ENCODE data around the gene MYO3B.
"Not testable (repeated sequence)": the region's sequence is repeated elsewhere in the genome, so short reads cannot be mapped to it uniquely, and the experiment has no call there.

Gene MYO3B

GRCh38 chr2:170213281-170213625, 35.3 kb downstream of the MYO3B start:
- DNase-seq (ENCODE audit: low read depth in 2 of 2) = not testable (repeated sequence)

GRCh38 chr2:170213651-170214050, 35.7 kb downstream of the MYO3B start:
- no peak for DNase-seq (ENCODE audit: low read depth in 2 of 2)

GRCh38 chr2:170214309-170214948, 36.5 kb downstream of the MYO3B start:
- DNase-seq (ENCODE audit: low read depth in 2 of 2) = no peak

GRCh38 chr2:170215021-170215420, 37.1 kb downstream of the MYO3B start:
- DNase-seq (ENCODE audit: low read depth in 2 of 2) = no peak

DNA sequence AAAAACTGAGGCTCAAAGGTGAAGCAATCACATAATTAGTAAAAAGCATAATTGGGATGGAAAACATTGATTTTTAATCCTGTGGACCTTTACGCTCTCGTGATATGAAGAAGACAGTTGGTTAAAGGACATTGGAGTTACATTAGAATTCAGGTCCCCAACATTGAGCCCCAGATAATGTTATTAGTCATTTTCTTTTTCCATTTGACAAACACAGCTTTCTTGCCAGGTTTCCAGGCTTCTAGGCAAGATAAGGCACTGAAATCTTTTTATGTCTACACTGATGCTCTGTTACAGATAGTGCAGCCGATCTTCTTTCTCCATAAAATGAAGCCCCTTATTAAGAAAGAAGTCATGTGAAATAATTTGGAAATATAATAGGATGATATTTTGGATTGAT, 38.5 kb downstream of the MYO3B start:
- no peak for DNase-seq (ENCODE audit: low read depth in 2 of 2)

- DNase-seq (ENCODE audit: low read depth in 2 of 2) = no peak
Observed at GRCh38 chr2:170216981-170217380, 39.0 kb downstream of the MYO3B start.

GRCh38 chr2:170217778-170218251, 39.9 kb downstream of the MYO3B start:
- DNase-seq (ENCODE audit: low read depth in 2 of 2) = no peak

GRCh38 chr2:170218456-170218855, 40.5 kb downstream of the MYO3B start:
- DNase-seq (ENCODE audit: low read depth in 2 of 2) = no peak

GRCh38 chr2:170218931-170219330, 41.0 kb downstream of the MYO3B start:
- DNase-seq (ENCODE audit: low read depth in 2 of 2) = no peak

GRCh38 chr2:170221317-170222288, 43.7 kb downstream of the MYO3B start:
- no peak for DNase-seq (ENCODE audit: low read depth in 2 of 2)

DNA sequence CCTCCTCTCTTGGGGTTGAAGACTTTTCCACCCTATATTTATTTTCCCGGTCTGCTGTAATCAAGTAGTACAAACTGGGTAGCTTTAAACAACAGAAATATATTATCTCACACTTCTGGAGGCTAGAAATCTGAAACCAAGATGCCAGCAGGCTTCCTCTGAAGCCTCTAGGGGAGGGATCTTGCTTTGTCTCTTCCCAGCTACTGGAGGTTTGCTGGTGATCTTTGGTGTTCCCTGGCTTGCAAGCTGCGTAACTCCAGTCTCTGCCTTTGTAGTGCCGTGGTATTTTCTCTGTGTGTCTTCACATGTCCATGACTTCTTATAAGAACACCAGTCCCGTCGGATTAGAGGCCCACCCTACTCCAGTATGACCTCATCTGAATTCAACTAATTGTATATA, 44.4 kb downstream of the MYO3B start:
- DNase-seq (ENCODE audit: low read depth in 2 of 2) = no peak

DNA sequence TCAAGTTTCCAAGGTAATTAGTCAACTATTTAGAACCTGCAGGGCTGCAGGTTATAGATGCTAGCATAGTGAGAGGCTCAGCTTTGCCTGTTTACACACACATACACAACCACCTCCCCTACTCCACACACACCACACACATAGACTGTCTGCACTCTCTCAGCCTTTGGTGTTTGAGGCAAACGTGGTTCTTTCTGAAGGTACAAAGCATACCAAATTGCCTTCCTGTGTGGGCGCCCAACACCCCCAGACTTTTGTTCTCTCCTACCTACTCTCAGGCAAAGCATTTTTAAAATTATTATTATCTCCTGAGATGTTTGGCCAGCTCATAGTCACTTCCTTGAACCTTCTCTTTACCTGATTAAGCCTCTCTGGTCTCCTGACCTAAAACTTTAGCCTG, 44.9 kb downstream of the MYO3B start:
- DNase-seq (ENCODE audit: low read depth in 2 of 2) = no peak

GRCh38 chr2:170224692-170225294, 46.8 kb downstream of the MYO3B start:
- DNase-seq (ENCODE audit: low read depth in 2 of 2) = no peak

DNA sequence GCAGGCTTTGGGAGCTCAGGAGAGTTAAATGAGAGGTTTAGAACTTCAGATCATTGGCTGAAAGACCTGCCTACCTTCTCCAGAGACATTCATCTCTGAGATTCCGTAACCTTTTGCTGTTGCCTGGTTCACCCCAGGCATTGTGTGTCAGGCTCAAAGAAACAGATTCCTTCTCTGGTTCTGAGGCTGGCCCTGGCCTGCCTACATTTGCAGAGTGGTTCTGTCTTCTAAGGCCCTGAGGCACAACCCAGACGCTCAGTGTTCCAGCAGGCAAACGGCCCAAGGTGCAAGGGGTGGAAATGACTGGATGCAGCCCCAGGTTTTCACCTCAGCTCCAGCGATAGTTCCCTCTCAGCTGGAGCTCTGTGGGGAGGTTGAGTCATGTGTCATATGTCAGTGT, 48.3 kb downstream of the MYO3B start:
- DNase-seq (ENCODE audit: low read depth in 2 of 2) = no peak

DNA sequence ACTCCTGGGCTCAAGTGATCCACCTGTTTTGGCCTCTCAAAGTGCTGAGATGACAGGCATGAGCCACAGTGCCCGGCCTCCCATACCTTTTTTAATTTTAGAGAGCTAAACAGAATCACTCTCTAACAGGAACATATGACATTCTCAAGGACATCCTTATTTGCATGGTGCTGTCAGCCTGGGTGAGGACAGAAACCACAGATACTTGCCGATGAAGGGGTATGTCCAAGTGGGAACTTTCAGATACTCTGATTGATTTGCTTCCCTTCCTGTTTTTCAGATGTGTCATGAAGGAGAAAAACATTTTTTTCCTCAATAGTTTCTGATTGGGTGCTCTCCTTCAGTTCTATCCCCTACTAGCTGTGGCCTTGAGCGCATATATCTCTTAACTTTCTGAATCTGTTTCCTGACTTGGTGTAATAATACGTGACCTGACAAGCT, 49.6 kb downstream of the MYO3B start:
- no peak for DNase-seq (ENCODE audit: low read depth in 2 of 2)

- DNase-seq (ENCODE audit: low read depth in 2 of 2) = no peak
Observed at GRCh38 chr2:170227951-170228350, 50.0 kb downstream of the MYO3B start.

DNA sequence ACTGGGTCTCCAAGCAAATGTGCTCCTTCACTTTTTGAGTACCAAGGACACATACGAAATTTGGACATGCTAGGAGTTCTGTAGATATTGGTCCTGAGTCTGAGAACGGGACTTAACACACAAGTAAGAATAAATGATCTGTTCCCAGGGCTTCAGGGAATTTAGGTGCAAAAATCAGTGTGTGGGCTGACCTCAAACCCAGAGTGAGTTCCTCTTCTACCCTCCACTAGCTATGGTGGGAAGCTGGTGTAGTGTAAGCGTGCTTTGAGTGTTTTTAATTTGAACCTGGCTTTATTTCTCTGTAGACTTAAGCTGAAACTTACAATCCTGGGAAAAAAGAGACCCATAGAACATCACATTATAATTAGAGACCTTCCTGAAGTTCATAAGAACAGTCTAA, 50.5 kb downstream of the MYO3B start:
- no peak for DNase-seq (ENCODE audit: low read depth in 2 of 2)

DNA sequence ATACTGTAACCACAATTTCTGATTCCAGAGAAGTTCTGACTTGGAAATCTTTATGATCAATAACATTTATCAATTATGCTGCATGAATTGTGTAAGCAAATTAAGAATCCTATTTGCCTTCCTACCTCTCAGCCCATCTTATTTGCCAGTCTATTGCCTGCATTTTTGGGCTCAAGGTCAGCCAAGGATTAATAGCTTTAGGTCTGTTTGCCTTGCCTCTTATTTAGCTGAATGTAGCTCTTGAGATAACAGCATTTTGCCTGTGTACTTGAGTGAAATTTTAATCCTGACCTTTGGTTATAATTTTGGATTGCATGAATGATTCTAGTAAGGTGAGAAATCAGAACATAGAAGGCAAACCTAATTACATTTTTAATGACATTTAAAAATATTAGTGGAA, 51.2 kb downstream of the MYO3B start:
- no peak for DNase-seq (ENCODE audit: low read depth in 2 of 2)

DNA sequence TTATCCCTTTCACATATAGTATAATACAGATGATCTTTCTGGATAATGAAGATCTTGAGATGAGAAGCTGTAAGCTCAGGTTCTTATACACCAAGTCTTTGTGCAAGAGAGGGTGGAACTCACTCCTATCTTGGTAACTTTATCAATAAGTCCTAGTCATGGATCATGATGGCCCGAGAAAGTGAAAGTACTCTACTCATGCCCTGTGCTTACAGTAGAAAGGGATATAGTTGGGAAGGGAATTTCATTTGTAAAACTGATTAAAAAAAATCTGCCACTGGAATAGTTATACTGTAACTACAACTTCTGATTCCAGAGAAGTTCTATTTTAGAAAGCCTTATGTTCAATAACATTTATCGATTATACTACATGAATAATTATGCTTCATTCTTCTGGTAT, 51.8 kb downstream of the MYO3B start:
- DNase-seq (ENCODE audit: low read depth in 2 of 2) = no peak

DNA sequence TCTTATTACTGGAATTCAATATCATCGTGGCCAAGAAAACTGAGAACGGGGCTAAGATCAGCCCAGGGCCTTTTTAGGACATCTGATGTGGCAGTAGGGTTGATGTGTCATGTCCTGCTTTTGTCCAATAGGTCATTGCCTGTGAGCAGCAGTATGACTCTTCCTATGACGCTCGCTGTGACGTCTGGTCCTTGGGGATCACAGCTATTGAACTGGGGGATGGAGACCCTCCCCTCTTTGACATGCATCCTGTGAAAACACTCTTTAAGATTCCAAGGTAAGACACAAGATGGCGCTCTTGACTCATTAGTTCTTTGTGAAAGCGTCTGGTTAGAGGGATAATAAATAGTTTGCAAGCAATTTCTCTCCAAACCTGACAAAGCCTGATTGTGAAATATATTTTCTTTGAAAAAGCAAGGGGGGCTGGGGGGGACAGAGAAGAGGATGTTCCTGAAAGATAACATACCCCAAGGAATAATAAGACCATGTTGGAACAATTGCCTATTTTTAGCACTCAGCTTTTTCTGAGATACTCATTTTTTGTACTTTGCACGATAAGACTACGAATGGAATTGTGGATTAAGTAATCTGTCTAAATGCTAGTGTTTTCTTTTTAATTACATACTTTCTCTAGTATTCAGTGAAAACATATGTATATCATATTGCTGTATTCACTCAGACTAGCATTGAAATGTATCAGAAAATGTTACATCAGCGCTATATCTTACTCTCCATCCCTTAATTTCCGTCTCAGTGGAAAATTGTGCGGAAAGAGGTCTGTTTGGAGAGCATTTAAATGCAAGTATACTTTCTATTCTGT, 58.1 kb downstream of the MYO3B start:
- DNase-seq (ENCODE audit: low read depth in 2 of 2) = peak in 1 of 2 donors; percentile 2

GRCh38 chr2:170236680-170237047, 58.7 kb downstream of the MYO3B start:
- no peak for DNase-seq (ENCODE audit: low read depth in 2 of 2)
